CD14-positive monocyte (primary cell): ENCODE results near the gene CYP2J2. TPM values are rescaled to one million over a fixed set of nuclear protein-coding genes. Genes with fewer than 3 reads are reported as not detected.
A peak's percentile ranks its signal among the peaks of the same experiment; 100 is the strongest.

Source experiments
- DNase-seq, 3 donors: peaks; one replicate each; pipeline ENCODE4 v3.0.0-alpha.2; 2011 to 2022
- H2AFZ ChIP-seq: 2 replicates; pipeline ENCODE4 v1.6.0; 2012; ENCODE audit warnings: mild to moderate bottlenecking, low read depth, low read length, inconsistent platforms; ENCODE audit not compliant: insufficient read depth, poor library complexity, severe bottlenecking
- H3K27ac ChIP-seq, 2 donors: 1 replicate in 1 of 2; 2 replicates in 1 of 2; pipeline ENCODE4 v1.5.1; 2012 to 2013; ENCODE audit warnings: low read length in 2 of 2, control low read depth in 1 of 2, inconsistent platforms in 1 of 2, low read depth in 1 of 2, mild to moderate bottlenecking in 1 of 2
- H3K27me3 ChIP-seq, 2 donors: one replicate each; pipeline versions ENCODE4 v1.6.0 to v1.6.1; 2011 to 2013; ENCODE audit warnings: low read length in 2 of 2; ENCODE audit not compliant: control insufficient read depth in 2 of 2, insufficient read depth in 2 of 2
- H3K36me3 ChIP-seq, 2 donors: replicated peaks in 1 of 2; 1 replicate in 1 of 2; 2 replicates in 1 of 2; pipeline versions ENCODE4 v1.5.1 to v1.6.1; 2012 to 2013; ENCODE audit warnings: low read length in 2 of 2, control low read depth in 1 of 2, inconsistent platforms in 1 of 2, mild to moderate bottlenecking in 1 of 2; ENCODE audit not compliant: insufficient read depth in 2 of 2, control insufficient read depth in 1 of 2
- H3K4me1 ChIP-seq, 2 donors: 1 replicate in 1 of 2; 2 replicates in 1 of 2; pipeline versions ENCODE4 v1.5.1 to v1.6.1; 2012 to 2013; ENCODE audit warnings: low read length in 2 of 2, control low read depth in 1 of 2, inconsistent platforms in 1 of 2, mild to moderate bottlenecking in 1 of 2, moderate library complexity in 1 of 2; ENCODE audit not compliant: insufficient read depth in 2 of 2, control insufficient read depth in 1 of 2
- H3K4me2 ChIP-seq: replicated peaks from 2 replicates; pipeline ENCODE3; 2012; ENCODE audit warnings: low read length, moderate library complexity, mild to moderate bottlenecking; ENCODE audit not compliant: poor library complexity, severe bottlenecking; ENCODE audit errors: extremely low read depth
- H3K4me3 ChIP-seq, 3 experiments: fragments of 200-600 bp in 1 of 3; sonication (generic) in 1 of 3; replicated peaks in 1 of 3; 1 replicate in 2 of 3; 2 replicates in 1 of 3; pipeline ENCODE4 v1.5.1; 2011 to 2013; ENCODE audit warnings: low read length in 3 of 3, mild to moderate bottlenecking in 3 of 3, control low read depth in 2 of 3, low read depth in 2 of 3, inconsistent platforms in 1 of 3, moderate library complexity in 1 of 3
- H3K79me2 ChIP-seq: 2 replicates; pipeline ENCODE4 v1.6.0; 2012; ENCODE audit warnings: mild to moderate bottlenecking, control low read depth, inconsistent platforms, low read length, moderate library complexity; ENCODE audit not compliant: insufficient read depth
- H3K9ac ChIP-seq: 2 replicates; pipeline ENCODE4 v1.6.0; 2017; ENCODE audit warnings: low read length, mild to moderate bottlenecking; ENCODE audit not compliant: insufficient read depth, poor library complexity, severe bottlenecking
- H3K9me3 ChIP-seq, 2 donors: replicated peaks in 1 of 2; 1 replicate in 1 of 2; 2 replicates in 1 of 2; pipeline versions ENCODE4 v1.5.1 to v1.6.1; 2012 to 2013; ENCODE audit warnings: low read length in 2 of 2, control low read depth in 1 of 2; ENCODE audit not compliant: control insufficient read depth in 1 of 2, insufficient read depth in 1 of 2
- H4K20me1 ChIP-seq: 2 replicates; pipeline ENCODE4 v1.6.0; 2012; ENCODE audit warnings: mild to moderate bottlenecking, low read length, control low read depth, moderate library complexity; ENCODE audit not compliant: insufficient read depth
- H3K27ac Mint-ChIP-seq, 7 donors: one replicate each; pipeline ENCODE4 v1.8.0; 2020; ENCODE audit warnings: mild to moderate bottlenecking in 7 of 7, mixed read lengths in 7 of 7, moderate library complexity in 6 of 7, inconsistent platforms in 2 of 7
- H3K27me3 Mint-ChIP-seq, 3 donors: one replicate each; pipeline ENCODE4 v1.8.0; 2021 to 2022; ENCODE audit warnings: low read depth in 3 of 3, mild to moderate bottlenecking in 3 of 3, mixed read lengths in 3 of 3, moderate library complexity in 3 of 3, inconsistent platforms in 1 of 3
- H3K36me3 Mint-ChIP-seq, 2 donors: one replicate each; pipeline ENCODE4 v1.8.0; 2020; ENCODE audit warnings: mixed read lengths in 2 of 2, inconsistent platforms in 1 of 2, mild to moderate bottlenecking in 1 of 2
- H3K4me1 Mint-ChIP-seq: one replicate; pipeline ENCODE4 v1.8.0; 2020; ENCODE audit warnings: mild to moderate bottlenecking, mixed read lengths
- H3K4me3 Mint-ChIP-seq, 2 donors: one replicate each; pipeline ENCODE4 v1.8.0; 2020; ENCODE audit warnings: mild to moderate bottlenecking in 2 of 2, mixed read lengths in 2 of 2, moderate library complexity in 1 of 2
- H3K9me3 Mint-ChIP-seq, 7 donors: one replicate each; pipeline ENCODE4 v1.8.0; 2020 to 2022; ENCODE audit warnings: mixed read lengths in 7 of 7, mild to moderate bottlenecking in 6 of 7, moderate library complexity in 6 of 7, inconsistent platforms in 2 of 7
- CTCF ChIP-seq: fragments of 200-600 bp; IDR thresholded peaks from one replicate; pipeline ENCODE4 v1.8.0; 2022; ENCODE audit warnings: antibody characterized with exemption, mild to moderate bottlenecking
- WGBS: methylation state at CpG from one replicate; pipeline ENCODE4 v1.1.5; 2013; ENCODE audit warnings: missing lambda C conversion rate; ENCODE audit not compliant: insufficient coverage; 5-methylcytosine and 5-hydroxymethylcytosine counted together
- intact Hi-C, 2 donors: fragments of 100-400 bp; cut with micrococcal nuclease; formaldehyde crosslinking; loops; one replicate each; pipeline versions ENCODE4 v1.15.0 to v1.15.1; 2023
- polyA plus RNA-seq, 3 donors: library from polyadenylated mRNA; depleted of rRNA in 1 of 3; unstranded in 2 of 3; stranded (reverse) in 1 of 3; fragments of 300-500 nt in 2 of 3; fragments of >200 nt in 1 of 3; fragmentation: Illumina TruSeq in 2 of 3; gene quantifications; 1 replicate in 2 of 3; 2 replicates in 1 of 3; pipeline ENCODE4 v1.2.3, GENCODE V29; 2012 to 2021

Gene CYP2J2
- polyA plus RNA-seq, 3 donors, result not detected

GRCh38 chr1:59906931-59907330, 19.6 kb downstream of the CYP2J2 start:
- H4K20me1 ChIP-seq, result no peaks in the 10 kb centered on the region
- H3K27ac Mint-ChIP-seq, result no peak overlapping the region
- H3K27me3 ChIP-seq, result no peaks in the 10 kb centered on the region
- no peaks in the 10 kb centered on the region for H3K4me1 ChIP-seq
- no peaks in the 10 kb centered on the region for H3K27me3 Mint-ChIP-seq
- no peak overlapping the region for H3K4me3 Mint-ChIP-seq
- H3K4me1 Mint-ChIP-seq, result peaks cover 6% of the 10 kb centered on the region
- DNase-seq, result no peak
- H3K9me3 ChIP-seq, result no peaks in the 10 kb centered on the region
- WGBS, result 100% methylated on average over 2 of the region's 2 CpGs
- no peaks in the 10 kb centered on the region for H3K36me3 ChIP-seq
- H3K4me2 ChIP-seq, result no peak overlapping the region
- no peak overlapping the region for H3K9ac ChIP-seq
- no peak overlapping the region for H3K27ac ChIP-seq
- H3K4me3 ChIP-seq, result no peak overlapping the region
- H3K9me3 Mint-ChIP-seq, result no peaks in the 10 kb centered on the region
- no peak for TF ChIP-seq CTCF
- intact Hi-C loops, result no loop called here
- no peaks in the 10 kb centered on the region for H3K36me3 Mint-ChIP-seq
- no peak overlapping the region for H2AFZ ChIP-seq
- H3K79me2 ChIP-seq, result no peaks in the 10 kb centered on the region

- no peaks in the 10 kb centered on the region for H3K79me2 ChIP-seq
- no peaks in the 10 kb centered on the region for H4K20me1 ChIP-seq
- H3K9ac ChIP-seq, result no peak overlapping the region
- H2AFZ ChIP-seq, result no peak overlapping the region
- no peaks in the 10 kb centered on the region for H3K9me3 ChIP-seq
- Mint-ChIP-seq H3K4me3 (no peak overlapping the region), H3K4me1 (peaks cover 6% of the 10 kb centered on the region), H3K36me3 (no peaks in the 10 kb centered on the region), H3K9me3 (peaks cover 0 to 2% (median 0%) of the 10 kb centered on the region in 7 donors), H3K27ac (no peak overlapping the region), H3K27me3 (no peaks in the 10 kb centered on the region)
- no peaks in the 10 kb centered on the region for H3K4me1 ChIP-seq
- intact Hi-C loops, result no loop called here
- peak; percentile 64 for TF ChIP-seq CTCF
- WGBS, result 33% methylated on average over 2 of the region's 9 CpGs
- H3K27me3 ChIP-seq, result no peaks in the 10 kb centered on the region
- H3K36me3 ChIP-seq, result no peaks in the 10 kb centered on the region
- no peak overlapping the region for H3K4me3 ChIP-seq
- H3K27ac ChIP-seq, result no peak overlapping the region
- H3K4me2 ChIP-seq, result no peak overlapping the region
- DNase-seq, result no peak
These were observed 23.3 kb downstream of the CYP2J2 start for GRCh38 chr1:59903141-59903754.
